Measurements from ENCODE around the gene EDDM13.
A peak's percentile ranks its signal among the peaks of the same experiment; 100 is the strongest.
"Not testable (repeated sequence)": the region's sequence is repeated elsewhere in the genome, so short reads cannot be mapped to it uniquely, and the experiment has no call there.

Gene EDDM13, protein sequence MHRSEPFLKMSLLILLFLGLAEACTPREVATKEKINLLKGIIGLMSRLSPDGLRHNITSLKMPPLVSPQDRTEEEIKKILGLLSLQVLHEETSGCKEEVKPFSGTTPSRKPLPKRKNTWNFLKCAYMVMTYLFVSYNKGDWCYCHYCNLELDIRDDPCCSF

DNA sequence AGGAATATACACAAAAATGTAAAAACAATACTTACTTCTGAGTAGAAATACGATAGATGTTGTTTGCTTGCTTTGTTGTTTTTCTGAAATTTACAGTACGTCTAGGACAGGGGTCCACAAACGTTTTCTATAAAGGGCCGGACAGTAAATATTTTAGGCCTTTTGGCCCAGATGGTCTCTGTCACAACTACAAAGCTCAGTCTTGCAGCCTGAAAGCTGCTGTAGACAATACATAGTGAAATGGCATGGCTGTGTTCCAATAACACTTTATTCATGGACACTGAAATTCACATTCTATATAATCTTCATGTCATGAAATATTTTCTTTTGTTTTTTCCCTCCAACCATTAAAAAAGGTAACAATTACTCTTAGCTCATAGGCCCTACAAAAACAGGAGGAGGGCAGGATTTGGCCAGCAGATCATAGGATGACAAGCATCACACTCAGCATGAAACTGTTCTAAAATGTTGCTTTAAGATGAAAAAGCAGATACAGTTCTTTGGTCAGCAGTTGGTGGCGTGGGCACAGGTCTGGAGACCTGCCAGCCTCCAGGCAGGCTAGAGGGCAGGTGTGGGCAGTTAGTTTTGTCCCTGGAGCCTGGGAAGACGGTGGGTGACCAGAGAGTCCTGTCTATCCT lies at the start of gene EDDM13:
EDDM13 (plus strand) TSS at position 588 of the 638 bp plus-strand sequence. CDS start 87 bp downstream, outside the sequence.
- Mint-ChIP-seq H3K27ac (no peak within 1 kb of the TSS), H3K9me3 (no peaks in the 10 kb centered on the region), H3K4me1 (no peaks in the 10 kb centered on the region), H3K4me3 (no peak within 1 kb of the TSS), H3K36me3 (no peaks in the 10 kb centered on the region)
- DNase-seq (ENCODE audit: low spot score in 2 of 2) (no peak), ATAC-seq (no peak)

DNA sequence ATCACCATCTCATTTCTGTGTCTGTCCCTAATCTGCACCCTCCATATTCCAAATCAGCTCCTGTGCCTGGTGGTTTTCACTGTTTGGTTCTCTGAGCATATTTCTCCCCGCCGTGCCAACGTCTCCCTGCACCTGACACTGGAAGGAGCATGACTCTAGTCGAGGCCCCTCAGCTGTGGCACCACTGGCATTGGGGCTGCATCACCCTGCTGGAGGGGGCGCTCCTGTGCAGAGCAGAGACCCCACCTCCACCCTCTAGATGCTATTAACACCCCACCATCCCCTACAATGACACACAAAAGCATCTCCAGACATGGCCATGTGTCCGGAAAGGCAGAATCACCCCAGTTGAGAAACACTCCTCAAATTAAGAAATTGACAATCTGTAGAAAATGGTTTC lies 49.6 kb upstream of the EDDM13 start:
- H3K36me3 Mint-ChIP-seq: peaks cover 10% of the 10 kb centered on the region
- ATAC-seq: no peak

DNA sequence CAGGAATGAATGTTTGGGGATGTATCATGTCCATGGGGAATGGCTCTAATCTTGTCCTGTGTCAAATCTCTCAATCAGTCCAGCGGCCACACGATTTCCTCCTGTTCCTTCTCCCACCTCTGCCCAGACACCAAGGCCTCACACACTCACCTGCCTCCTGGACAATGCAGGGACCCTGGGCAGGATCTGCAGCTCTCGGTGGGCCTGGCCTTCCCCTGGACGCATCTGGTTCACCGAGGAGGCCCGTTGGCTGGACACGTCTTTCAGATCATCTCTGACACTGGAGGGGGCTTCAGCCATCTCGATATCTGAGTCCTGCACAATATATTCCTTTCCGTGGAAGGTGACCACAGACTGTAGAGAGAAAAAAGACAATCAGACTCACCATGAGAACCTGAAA lies 49.1 kb upstream of the EDDM13 start:
- Mint-ChIP-seq H3K4me1 (no peaks in the 10 kb centered on the region), H3K27ac (no peak overlapping the region), H3K9me3 (no peaks in the 10 kb centered on the region), H3K4me3 (no peak overlapping the region), H3K36me3 (peaks cover 10% of the 10 kb centered on the region)
- ATAC-seq: no peak
- no peak for DNase-seq (ENCODE audit: low spot score in 2 of 2)

More for the DNA sequence above, 49.6 kb upstream of the EDDM13 start:
- no peaks in the 10 kb centered on the region for H3K4me1 Mint-ChIP-seq
- no peak overlapping the region for H3K27ac Mint-ChIP-seq
- no peak for DNase-seq (ENCODE audit: low spot score in 2 of 2)
- no peak overlapping the region for H3K4me3 Mint-ChIP-seq
- H3K9me3 Mint-ChIP-seq: no peaks in the 10 kb centered on the region

DNA sequence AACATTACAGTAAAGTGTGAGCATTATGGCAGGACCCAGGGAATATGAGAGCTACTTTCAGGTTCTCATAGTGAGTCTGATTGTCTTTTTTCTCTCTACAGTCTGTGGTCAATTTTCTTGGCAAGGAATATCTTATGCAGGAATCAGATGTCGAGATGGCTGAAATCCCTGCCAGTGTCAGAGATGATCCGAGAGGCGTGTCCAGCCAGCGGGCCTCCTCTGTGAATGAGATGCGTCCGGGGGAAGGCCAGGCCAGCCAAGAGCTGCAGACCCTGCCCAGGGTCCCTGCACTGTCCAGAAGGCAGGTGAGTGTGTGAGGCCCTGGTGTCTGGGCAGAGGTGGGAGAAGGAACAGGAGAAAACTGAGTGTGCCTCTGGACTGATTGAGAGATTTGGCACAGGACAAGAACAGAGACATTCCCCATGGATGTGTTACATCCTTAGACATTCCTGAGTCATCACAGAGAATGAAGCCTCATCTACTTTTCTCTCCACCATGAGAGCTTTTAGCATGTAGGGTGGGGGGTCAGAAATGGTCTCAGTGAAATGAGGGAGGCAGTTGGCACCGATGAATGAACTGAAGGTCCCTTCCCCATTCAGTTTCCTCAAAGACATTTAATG lies 27.3 kb upstream of the EDDM13 start:
- DNase-seq (ENCODE audit: low spot score in 2 of 2) (no peak), ATAC-seq (no peak)
- Mint-ChIP-seq H3K27ac (no peak overlapping the region), H3K36me3 (no peaks in the 10 kb centered on the region), H3K9me3 (no peaks in the 10 kb centered on the region), H3K4me1 (no peaks in the 10 kb centered on the region), H3K4me3 (no peak overlapping the region)

DNA sequence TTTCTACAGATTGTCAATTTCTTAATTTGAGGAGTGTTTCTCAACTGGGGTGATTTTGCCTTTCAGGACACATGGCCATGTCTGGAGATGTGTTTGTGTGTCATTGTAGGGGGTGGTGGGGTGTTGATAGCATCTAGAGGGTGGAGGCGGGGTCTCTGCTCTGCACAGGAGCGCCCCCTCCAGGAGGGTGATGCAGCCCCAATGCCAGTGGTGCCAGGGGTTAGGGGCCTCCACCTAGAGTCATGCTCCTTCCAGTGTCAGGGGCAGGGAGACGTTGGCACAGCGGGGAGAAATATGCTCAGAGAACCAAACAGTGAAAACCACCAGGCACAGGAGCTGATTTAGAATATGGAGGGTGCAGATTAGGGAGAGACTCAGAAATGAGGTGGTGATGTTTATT lies 26.8 kb upstream of the EDDM13 start:
- not testable (repeated sequence) for H3K9me3 Mint-ChIP-seq; ATAC-seq; H3K4me3 Mint-ChIP-seq; H3K4me1 Mint-ChIP-seq; H3K27ac Mint-ChIP-seq; H3K36me3 Mint-ChIP-seq; DNase-seq (ENCODE audit: low spot score in 2 of 2)

DNA sequence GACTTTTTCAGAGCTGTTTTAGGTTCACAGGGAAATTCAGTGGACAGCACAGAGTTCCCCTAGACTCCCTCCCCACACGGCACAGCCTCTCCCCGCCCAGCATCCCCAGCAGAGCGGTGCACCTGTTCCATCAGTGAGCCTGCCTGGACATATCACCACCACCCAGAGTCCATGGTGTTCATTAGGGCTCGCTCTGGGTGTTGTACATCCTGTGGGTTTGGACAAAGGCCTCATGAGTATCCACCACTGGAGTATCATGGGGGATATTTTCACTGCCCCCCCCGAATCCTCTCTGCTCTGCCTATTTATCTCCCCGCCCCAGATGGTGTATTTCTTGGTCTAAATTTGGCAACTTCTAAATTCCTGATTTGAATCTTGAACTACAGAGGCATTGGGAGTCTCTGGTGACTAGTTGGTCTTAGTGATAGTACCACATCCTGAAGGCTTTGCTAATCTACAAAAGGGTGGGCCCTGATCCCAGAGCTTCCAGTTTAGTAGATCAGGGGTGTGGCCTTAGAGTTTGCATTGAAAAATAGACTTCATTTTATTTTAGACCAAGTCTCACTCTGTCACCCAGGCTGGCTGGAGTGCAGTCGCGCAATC lies 23.7 kb upstream of the EDDM13 start:
- not testable (repeated sequence) for ATAC-seq

DNA sequence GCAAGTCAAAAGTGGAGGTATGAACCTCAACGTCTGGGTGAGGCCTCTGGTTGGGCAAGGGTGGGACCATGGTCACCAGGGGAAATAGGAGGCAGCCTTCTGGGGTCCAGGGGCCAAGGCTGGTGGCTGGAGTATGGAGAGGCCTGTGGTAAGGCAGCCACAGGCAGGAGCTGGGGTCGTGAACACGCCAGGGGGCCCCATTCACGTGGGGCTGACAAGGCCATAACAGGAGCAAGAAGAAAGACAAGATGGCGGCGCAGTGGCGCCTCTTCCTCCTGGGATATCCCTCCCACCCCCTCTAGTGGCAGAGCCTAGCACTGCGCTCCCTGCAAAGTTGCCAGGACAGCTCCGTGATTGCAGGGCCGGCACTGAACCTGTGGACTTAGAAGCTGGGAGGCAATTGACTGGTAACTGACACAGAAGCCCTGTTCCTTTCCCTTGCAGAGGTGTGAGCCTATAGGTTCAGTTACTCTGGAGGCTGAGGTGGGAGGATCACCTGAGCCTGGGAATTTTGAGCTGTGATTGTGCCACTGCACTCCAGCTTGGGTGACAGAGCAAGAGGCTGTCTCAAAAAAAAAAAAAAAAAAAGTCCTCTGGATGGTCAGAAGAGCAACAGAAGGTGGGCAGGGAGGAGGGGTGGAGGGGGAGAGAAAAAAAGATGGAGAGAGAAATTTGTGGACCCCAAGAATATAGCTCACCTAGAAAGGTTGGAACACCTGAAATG lies 19.7 kb upstream of the EDDM13 start:
- Mint-ChIP-seq H3K27ac (peak overlapping the region; percentile 15), H3K4me3 (no peak overlapping the region), H3K4me1 (peaks cover 8% of the 10 kb centered on the region), H3K9me3 (no peaks in the 10 kb centered on the region), H3K36me3 (no peaks in the 10 kb centered on the region)
- DNase-seq (ENCODE audit: low spot score in 2 of 2): peak; percentile 59 to 90
- peak; percentile 69 for ATAC-seq

More for the DNA sequence above, 23.7 kb upstream of the EDDM13 start:
- H3K4me1 Mint-ChIP-seq; H3K9me3 Mint-ChIP-seq; H3K36me3 Mint-ChIP-seq; H3K4me3 Mint-ChIP-seq; DNase-seq (ENCODE audit: low spot score in 2 of 2); H3K27ac Mint-ChIP-seq: not testable (repeated sequence)

DNA sequence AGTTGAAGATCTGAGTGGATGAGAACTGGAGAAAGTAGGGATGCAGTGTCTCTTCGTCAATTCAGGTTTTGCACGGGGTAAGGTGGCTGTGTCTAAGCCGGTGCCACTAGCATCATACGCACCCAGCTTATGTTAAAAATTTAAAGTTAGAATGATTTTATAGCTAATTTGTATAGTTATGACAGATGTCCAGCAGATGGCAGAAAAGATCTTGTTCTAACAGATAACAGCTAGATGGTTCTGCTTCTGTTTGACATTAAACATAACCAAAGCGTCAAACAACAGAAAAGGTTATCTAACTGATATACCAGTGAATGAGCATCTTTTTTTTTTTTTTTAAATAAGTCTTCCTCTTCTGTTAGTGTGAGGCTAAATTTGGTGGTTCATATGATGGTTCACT lies 18.8 kb upstream of the EDDM13 start:
- no peak overlapping the region for H3K4me3 Mint-ChIP-seq

DNA sequence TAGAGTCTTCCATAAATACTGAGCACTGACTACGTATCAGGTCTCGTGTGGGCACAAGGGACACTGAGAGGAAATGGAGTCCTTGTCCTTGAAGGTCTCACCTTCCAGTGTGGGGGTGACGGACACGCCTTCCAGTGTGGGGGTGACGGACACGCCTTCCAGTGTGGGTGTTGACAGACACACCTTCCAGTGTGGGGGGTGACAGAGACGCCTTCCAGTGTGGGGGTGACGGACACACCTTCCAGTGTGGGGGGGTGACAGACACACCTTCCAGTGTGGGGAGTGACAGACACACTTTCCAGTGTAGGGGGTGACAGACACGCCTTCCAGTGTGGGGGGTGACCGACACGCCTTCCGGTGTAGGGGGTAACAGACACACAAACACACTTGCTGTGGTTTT lies 14.3 kb upstream of the EDDM13 start:
- ATAC-seq (no peak), DNase-seq (ENCODE audit: low spot score in 2 of 2) (no peak)
- no peaks in the 10 kb centered on the region for H3K36me3 Mint-ChIP-seq
- H3K4me1 Mint-ChIP-seq: no peaks in the 10 kb centered on the region
- H3K9me3 Mint-ChIP-seq: no peaks in the 10 kb centered on the region
- H3K4me3 Mint-ChIP-seq: no peak overlapping the region
- H3K27ac Mint-ChIP-seq: no peak overlapping the region

More for the DNA sequence above, 18.8 kb upstream of the EDDM13 start:
- DNase-seq (ENCODE audit: low spot score in 2 of 2) (no peak), ATAC-seq (no peak)
- H3K4me1 Mint-ChIP-seq: peaks cover 8% of the 10 kb centered on the region
- no peaks in the 10 kb centered on the region for H3K9me3 Mint-ChIP-seq
- H3K27ac Mint-ChIP-seq: no peak overlapping the region
- no peaks in the 10 kb centered on the region for H3K36me3 Mint-ChIP-seq

DNA sequence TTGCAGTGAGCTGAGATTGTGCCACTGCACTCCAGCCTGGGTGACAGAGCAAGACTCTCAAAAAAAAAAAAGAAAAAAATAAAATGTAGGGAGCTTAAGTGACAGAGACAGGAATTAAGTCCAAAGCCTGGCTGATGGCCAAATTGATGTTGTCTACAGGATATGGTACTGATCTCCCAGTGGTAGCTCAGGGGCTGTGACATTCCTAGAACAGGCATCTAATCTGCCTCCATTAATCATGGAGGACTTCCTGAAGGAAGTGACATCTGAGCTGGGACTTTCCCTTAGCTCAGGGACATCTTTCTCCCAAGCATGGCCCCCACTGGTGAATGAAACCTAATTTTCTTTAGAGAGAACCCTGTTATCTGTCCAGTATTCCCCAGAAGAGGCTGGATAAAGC lies 11.4 kb upstream of the EDDM13 start:
- ATAC-seq: no peak
- Mint-ChIP-seq H3K27ac (no peak overlapping the region), H3K9me3 (no peaks in the 10 kb centered on the region), H3K36me3 (no peaks in the 10 kb centered on the region), H3K4me3 (no peak overlapping the region), H3K4me1 (no peaks in the 10 kb centered on the region)
- no peak for DNase-seq (ENCODE audit: low spot score in 2 of 2)

DNA sequence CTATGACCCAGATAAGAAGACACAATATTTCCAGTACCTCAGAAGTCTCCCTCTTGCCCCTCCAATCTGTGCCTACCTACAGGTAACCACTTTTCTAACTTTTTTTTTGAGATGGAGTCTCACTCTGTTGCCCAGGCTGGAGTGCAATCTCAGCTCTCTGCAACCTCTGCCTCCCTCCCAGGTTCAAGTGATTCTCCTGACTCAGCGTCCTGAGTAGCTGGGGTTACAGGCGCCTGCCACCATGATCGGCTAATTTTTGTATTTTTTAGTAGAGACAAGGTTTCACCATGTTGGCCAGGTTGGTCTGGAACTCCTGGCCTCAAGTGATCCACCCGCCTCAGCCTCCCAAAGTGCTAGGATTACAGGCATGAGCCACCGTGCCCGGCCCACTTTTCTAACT lies 10.6 kb upstream of the EDDM13 start:
- DNase-seq (ENCODE audit: low spot score in 2 of 2); H3K4me1 Mint-ChIP-seq; ATAC-seq; H3K4me3 Mint-ChIP-seq; H3K27ac Mint-ChIP-seq; H3K36me3 Mint-ChIP-seq; H3K9me3 Mint-ChIP-seq: not testable (repeated sequence)

DNA sequence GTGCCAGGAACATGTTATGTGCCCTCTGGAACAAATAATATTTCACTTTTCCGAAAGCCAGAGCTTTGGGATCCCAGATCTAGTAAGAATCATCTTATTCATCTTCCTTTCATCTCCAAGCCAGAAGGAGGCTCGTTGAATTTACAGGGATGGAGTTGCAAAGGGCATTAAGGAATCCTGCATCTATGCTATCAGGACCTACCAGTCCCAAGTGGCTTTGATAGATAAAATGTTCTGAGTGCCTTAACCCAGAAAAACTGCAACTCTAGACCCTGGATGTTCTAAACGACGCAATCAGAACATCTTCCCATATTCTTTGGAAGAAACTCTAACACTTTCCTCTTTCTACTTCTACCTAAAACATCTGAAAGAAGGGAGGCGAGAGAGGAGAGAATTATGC lies 9.2 kb upstream of the EDDM13 start:
- Mint-ChIP-seq H3K27ac (no peak overlapping the region), H3K36me3 (no peaks in the 10 kb centered on the region), H3K9me3 (no peaks in the 10 kb centered on the region), H3K4me3 (no peak overlapping the region), H3K4me1 (no peaks in the 10 kb centered on the region)
- DNase-seq (ENCODE audit: low spot score in 2 of 2) (no peak), ATAC-seq (no peak)

DNA sequence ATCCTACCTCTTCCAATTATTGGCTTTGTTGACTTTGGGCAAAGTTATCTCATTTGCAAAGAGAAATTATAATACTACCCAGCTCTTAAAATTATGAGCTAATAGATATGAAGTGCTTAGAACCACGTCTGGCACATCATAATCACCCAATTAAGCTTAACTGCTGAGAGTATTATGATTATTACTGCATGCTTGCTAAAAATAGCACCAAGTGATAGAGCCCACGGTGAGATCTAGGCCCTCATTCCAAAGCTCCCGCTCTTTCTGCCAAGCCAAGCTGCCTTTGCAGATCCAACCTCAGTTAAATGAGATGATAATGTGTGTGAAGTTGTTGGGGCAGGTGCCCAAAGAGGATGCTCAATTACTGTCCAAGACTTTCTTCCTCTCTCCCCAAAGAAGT lies 6.5 kb upstream of the EDDM13 start:
- H3K27ac Mint-ChIP-seq: no peak overlapping the region
- ATAC-seq (no peak), DNase-seq (ENCODE audit: low spot score in 2 of 2) (no peak)
- no peaks in the 10 kb centered on the region for H3K36me3 Mint-ChIP-seq
- no peaks in the 10 kb centered on the region for H3K4me1 Mint-ChIP-seq
- H3K9me3 Mint-ChIP-seq: no peaks in the 10 kb centered on the region
- H3K4me3 Mint-ChIP-seq: no peak overlapping the region

DNA sequence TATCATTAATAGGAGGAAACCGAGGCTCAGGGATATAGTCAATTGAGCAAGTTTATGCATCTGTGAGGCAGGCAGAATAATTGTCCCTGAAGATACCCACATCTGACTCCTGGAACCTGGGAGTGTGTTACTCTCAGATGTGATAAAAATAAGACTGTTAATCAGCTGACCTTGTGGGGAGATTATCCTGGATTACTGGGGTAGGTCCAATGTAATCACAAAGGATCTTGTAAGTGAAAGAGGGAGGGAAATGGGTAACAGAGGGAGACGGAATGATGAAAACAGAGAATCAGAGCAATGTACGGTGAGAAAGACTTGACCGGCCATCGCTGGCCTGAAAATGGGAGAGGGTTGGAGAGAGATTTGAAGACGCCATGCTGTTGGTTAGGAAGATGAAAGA lies 3.2 kb upstream of the EDDM13 start:
- H3K36me3 Mint-ChIP-seq: no peaks in the 10 kb centered on the region
- DNase-seq (ENCODE audit: low spot score in 2 of 2) (no peak), ATAC-seq (no peak)
- H3K27ac Mint-ChIP-seq: no peak overlapping the region
- H3K4me1 Mint-ChIP-seq: no peaks in the 10 kb centered on the region
- no peak overlapping the region for H3K4me3 Mint-ChIP-seq
- H3K9me3 Mint-ChIP-seq: no peaks in the 10 kb centered on the region

DNA sequence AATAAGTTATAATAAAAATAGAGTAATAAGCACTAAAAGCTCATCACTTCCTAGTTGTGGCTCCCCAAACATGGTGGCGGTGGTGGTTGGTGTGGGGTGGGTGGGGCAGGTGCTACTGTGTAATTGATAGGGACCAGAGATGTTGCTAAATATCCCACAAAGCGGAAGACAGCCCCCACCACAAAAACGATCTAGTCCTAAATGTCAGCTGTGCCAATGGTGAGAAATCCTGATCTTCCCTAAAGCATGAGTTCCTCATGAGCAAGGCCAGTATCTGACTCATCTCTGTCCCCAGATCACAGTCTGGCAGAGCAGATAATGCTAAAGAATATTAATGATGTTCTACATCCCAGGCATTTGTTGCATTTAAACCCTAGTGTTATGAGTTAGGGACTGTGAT lies 1.9 kb upstream of the EDDM13 start:
- no peak for DNase-seq (ENCODE audit: low spot score in 2 of 2)
- Mint-ChIP-seq H3K4me1 (no peaks in the 10 kb centered on the region), H3K9me3 (no peaks in the 10 kb centered on the region), H3K27ac (no peak overlapping the region), H3K36me3 (no peaks in the 10 kb centered on the region), H3K4me3 (no peak overlapping the region)
- ATAC-seq: no peak

Measured in stimulated activated effector memory CD8-positive, alpha-beta T cell treated with anti-CD3 and anti-CD28 coated beads, Interleukin-12 subunit alpha, Interleukin-12 subunit beta, amount 100 ng/mL, for 72 hours (primary cell).